GM21381 (cell line): ENCODE data around the gene CHMP6.
"Not testable (repeated sequence)": the region's sequence is repeated elsewhere in the genome, so short reads cannot be mapped to it uniquely, and the experiment has no call there.

Experiments used
- ATAC-seq: cut with Tn5 transposase; IDR thresholded peaks from one replicate; pipeline ENCODE4 v1.9.1; 2021; ENCODE audit warnings: mild to moderate bottlenecking, moderate library complexity; ENCODE audit not compliant: unreplicated experiment

The CHMP6 gene

GRCh38 chr17:81011951-81012350, 20.3 kb downstream of the CHMP6 start:
- ATAC-seq: no peak

GRCh38 chr17:81012574-81013447, 21.2 kb downstream of the CHMP6 start:
- no peak for ATAC-seq

GRCh38 chr17:81013642-81014041, 22.0 kb downstream of the CHMP6 start:
- no peak for ATAC-seq

GRCh38 chr17:81015136-81015535, 23.5 kb downstream of the CHMP6 start:
- ATAC-seq: no peak

GRCh38 chr17:81016575-81016974, 24.9 kb downstream of the CHMP6 start:
- ATAC-seq: no peak

GRCh38 chr17:81017330-81017729, 25.7 kb downstream of the CHMP6 start:
- ATAC-seq: not testable (repeated sequence)

- no peak for ATAC-seq
These were observed 26.6 kb downstream of the CHMP6 start for GRCh38 chr17:81018044-81018802.

GRCh38 chr17:81019563-81020442, 28.2 kb downstream of the CHMP6 start:
- ATAC-seq: no peak

GRCh38 chr17:81020443-81020766, 28.8 kb downstream of the CHMP6 start:
- no peak for ATAC-seq

GRCh38 chr17:81020767-81021497, 29.3 kb downstream of the CHMP6 start:
- ATAC-seq: no peak

- no peak for ATAC-seq
These were observed 30.1 kb downstream of the CHMP6 start for GRCh38 chr17:81021531-81022343.

GRCh38 chr17:81022344-81022676, 30.7 kb downstream of the CHMP6 start:
- no peak for ATAC-seq

- no peak for ATAC-seq
These were observed 33.6 kb downstream of the CHMP6 start for GRCh38 chr17:81025065-81025740.

- no peak for ATAC-seq
These were observed 34.1 kb downstream of the CHMP6 start for GRCh38 chr17:81025741-81026129.

GRCh38 chr17:81026266-81027036, 34.8 kb downstream of the CHMP6 start:
- no peak for ATAC-seq

- no peak for ATAC-seq
These were observed 35.4 kb downstream of the CHMP6 start for GRCh38 chr17:81027038-81027437.

GRCh38 chr17:81027591-81028505, 36.2 kb downstream of the CHMP6 start:
- no peak for ATAC-seq

GRCh38 chr17:81028506-81028858, 36.8 kb downstream of the CHMP6 start:
- no peak for ATAC-seq
